ENCODE results near the gene SIDT2.

DNA sequence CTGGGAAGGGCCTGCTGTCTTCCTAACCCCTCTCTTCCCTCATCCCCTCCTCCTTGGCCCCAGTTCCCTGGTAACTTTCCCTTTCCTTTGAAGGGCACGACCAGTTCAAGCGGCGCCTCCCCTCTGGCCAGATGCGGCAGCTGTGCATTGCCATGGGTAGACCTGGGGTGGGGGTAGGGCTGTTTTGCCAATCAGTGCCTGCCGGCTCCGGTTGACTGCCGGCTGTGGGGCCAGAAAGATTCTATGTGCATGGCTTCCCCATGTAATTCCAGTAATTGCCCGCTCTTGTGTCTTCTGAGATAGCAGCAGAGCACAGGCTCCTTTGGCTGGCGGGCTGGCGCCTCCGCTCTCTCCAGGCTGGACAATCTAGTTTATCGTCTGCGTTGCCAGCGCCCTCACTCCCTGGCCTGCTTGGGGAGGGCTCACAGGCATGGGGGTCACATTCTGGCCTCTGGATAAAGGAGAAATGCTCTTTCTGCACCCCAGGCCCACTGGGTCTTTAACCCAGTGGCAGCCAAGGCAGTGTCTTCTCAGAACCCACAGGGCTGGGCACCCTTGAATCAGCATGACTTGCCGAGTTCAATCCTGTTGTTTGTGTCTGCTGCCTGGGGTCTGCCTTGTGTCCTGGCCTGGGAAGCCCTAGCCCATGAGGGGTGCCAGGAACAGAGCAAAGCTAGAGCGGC is 9.4 kb downstream of the SIDT2 start:
- TF ChIP-seq, protein P1, sequence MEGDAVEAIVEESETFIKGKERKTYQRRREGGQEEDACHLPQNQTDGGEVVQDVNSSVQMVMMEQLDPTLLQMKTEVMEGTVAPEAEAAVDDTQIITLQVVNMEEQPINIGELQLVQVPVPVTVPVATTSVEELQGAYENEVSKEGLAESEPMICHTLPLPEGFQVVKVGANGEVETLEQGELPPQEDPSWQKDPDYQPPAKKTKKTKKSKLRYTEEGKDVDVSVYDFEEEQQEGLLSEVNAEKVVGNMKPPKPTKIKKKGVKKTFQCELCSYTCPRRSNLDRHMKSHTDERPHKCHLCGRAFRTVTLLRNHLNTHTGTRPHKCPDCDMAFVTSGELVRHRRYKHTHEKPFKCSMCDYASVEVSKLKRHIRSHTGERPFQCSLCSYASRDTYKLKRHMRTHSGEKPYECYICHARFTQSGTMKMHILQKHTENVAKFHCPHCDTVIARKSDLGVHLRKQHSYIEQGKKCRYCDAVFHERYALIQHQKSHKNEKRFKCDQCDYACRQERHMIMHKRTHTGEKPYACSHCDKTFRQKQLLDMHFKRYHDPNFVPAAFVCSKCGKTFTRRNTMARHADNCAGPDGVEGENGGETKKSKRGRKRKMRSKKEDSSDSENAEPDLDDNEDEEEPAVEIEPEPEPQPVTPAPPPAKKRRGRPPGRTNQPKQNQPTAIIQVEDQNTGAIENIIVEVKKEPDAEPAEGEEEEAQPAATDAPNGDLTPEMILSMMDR (IDR thresholded peaks at IDR 0.05) = no peak
- TF ChIP-seq ATF1 (CRISPR knock-in tag; IDR thresholded peaks at IDR 0.05) (no peak), TEAD1 (CRISPR knock-in tag; IDR thresholded peaks at IDR 0.05) (no peak), FOXJ3 (CRISPR knock-in tag; IDR thresholded peaks at IDR 0.05; ENCODE audit: borderline replicate concordance) (no peak), MYBL2 (CRISPR knock-in tag; IDR thresholded peaks at IDR 0.05) (no peak), NR2C2 (CRISPR knock-in tag; IDR thresholded peaks at IDR 0.05) (no peak), ZNF263 (CRISPR knock-in tag; IDR thresholded peaks at IDR 0.05; ENCODE audit: low read depth) (no peak)
- TF ChIP-seq, protein P2, sequence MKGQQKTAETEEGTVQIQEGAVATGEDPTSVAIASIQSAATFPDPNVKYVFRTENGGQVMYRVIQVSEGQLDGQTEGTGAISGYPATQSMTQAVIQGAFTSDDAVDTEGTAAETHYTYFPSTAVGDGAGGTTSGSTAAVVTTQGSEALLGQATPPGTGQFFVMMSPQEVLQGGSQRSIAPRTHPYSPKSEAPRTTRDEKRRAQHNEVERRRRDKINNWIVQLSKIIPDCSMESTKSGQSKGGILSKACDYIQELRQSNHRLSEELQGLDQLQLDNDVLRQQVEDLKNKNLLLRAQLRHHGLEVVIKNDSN (CRISPR knock-in tag; IDR thresholded peaks at IDR 0.05) = no peak

All from WTC11 (cell line).